Right lobe of liver (tissue), 6 donors: ENCODE results near the gene PDE6G. TPM values are rescaled to one million over a fixed set of nuclear protein-coding genes. Genes with fewer than 3 reads are reported as not detected.

Source experiments
- ATAC-seq, 4 donors: fragments of 200-7000 bp; cut with Tn5 transposase; one replicate each; pipeline ENCODE4 v1.9.1; 2020; ENCODE audit warnings: mild to moderate bottlenecking in 4 of 4, moderate library complexity in 4 of 4
- DNase-seq, 3 donors: peaks; one replicate each; pipeline ENCODE4 v3.0.0-alpha.2; 2020
- H3K27ac ChIP-seq, 3 donors: fragments of 200-600 bp; one replicate each; pipeline ENCODE4 v1.8.0; 2022
- H3K27me3 ChIP-seq, 2 donors: fragments of 200-600 bp; one replicate each; pipeline ENCODE4 v1.8.0; 2022
- H3K36me3 ChIP-seq, 4 donors: fragments of 200-600 bp; sonication (generic) in 1 of 4; one replicate each; pipeline versions ENCODE4 v1.5.1 to v1.8.0; 2017 to 2022; ENCODE audit warnings: control low read depth in 1 of 4
- H3K4me1 ChIP-seq, 4 donors: fragments of 200-600 bp; sonication (generic) in 1 of 4; one replicate each; pipeline versions ENCODE4 v1.5.1 to v1.8.0; 2017 to 2022; ENCODE audit warnings: control low read depth in 1 of 4
- H3K4me3 ChIP-seq, 3 donors: fragments of 200-600 bp; one replicate each; pipeline ENCODE4 v1.8.0; 2022
- H3K9me3 ChIP-seq, 4 donors: fragments of 200-600 bp; sonication (generic) in 1 of 4; one replicate each; pipeline versions ENCODE4 v1.5.1 to v1.8.0; 2017 to 2022; ENCODE audit warnings: control low read depth in 1 of 4
- CTCF ChIP-seq, 4 donors: fragments of 200-600 bp in 3 of 4; fragments of 450-650 bp in 1 of 4; IDR thresholded peaks; one replicate each; pipeline versions ENCODE4 v1.5.1 to v1.8.0; 2016 to 2022; ENCODE audit warnings: antibody characterized with exemption in 4 of 4, mild to moderate bottlenecking in 2 of 4
- POLR2A ChIP-seq: fragments of 450-650 bp; IDR thresholded peaks from one replicate; pipeline ENCODE4 v1.6.1; 2017; ENCODE audit warnings: antibody characterized with exemption, mild to moderate bottlenecking
- WGBS: methylation state at CpG from one replicate; pipeline ENCODE4 v1.1.6; 2018; ENCODE audit warnings: low coverage, low lambda C conversion rate; ENCODE audit not compliant: insufficient coverage; ENCODE audit errors: missing lambda C conversion rate; 5-methylcytosine and 5-hydroxymethylcytosine counted together
- intact Hi-C, 2 donors: fragments of 100-400 bp; cut with DNase I; formaldehyde crosslinking; loops; one replicate each; pipeline versions ENCODE4 v1.11.2 to v1.14.1; 2022
- total RNA-seq, 6 experiments: library from RNA; depleted of rRNA in 2 of 6; stranded (reverse); fragments of >200 nt in 2 of 6; fragmentation: NEBNext Ultra II Directional in 3 of 6; extraction: Animal tissue kit (Norgen Biotek cat#: 25700) in 3 of 6; gene quantifications; one replicate each; pipeline versions ENCODE4 v1.1.0 to v1.2.4, GENCODE V29; 2016 to 2023
- donor health status: DM: no; HTN: yes; CAD: no.
- donor health status: DM: no; HTN: no; CAD: no.
- donor health status: DM: no; HTN: no; CAD: no.
- donor health status: DM: no; HTN: yes; CAD: no.
- donor health status: DM: no; HTN: yes; CAD: no.

The PDE6G gene
- total RNA-seq, 6 experiments from 2014 or later, result 0.40 to 0.93 (median 0.68) TPM; not detected in 2

- TF ChIP-seq POLR2A (no peak), CTCF (IDR thresholded peaks at IDR 0.05) (no peak)
- Histone ChIP-seq H3K27ac (no peak overlapping the region), H3K9me3 (no peaks in the 10 kb centered on the region), H3K4me1 (no peaks in the 10 kb centered on the region), H3K27me3 (no peaks in the 10 kb centered on the region), H3K4me3 (no peak overlapping the region), H3K36me3 (peaks cover 0 to 73% (median 14%) of the 10 kb centered on the region in 4 donors)
- intact Hi-C loops, result no loop called here
- ATAC-seq (no peak), DNase-seq (no peak)
- 78% methylated on average over 5 of the region's 19 CpGs for WGBS
Observed at GRCh38 chr17:81694810-81695209, 38.5 kb upstream of the PDE6G start.

GRCh38 chr17:81693509-81694210 is 37.3 kb upstream of the PDE6G start:
- no CpG with 5 or more reads among the region's 35 CpGs for WGBS
- H3K36me3 ChIP-seq, result peaks cover 0 to 80% (median 14%) of the 10 kb centered on the region in 4 donors
- DNase-seq (no peak), ATAC-seq (no peak)
- H3K27me3 ChIP-seq, result no peaks in the 10 kb centered on the region
- no peaks in the 10 kb centered on the region for H3K9me3 ChIP-seq
- no peak overlapping the region for H3K4me3 ChIP-seq
- intact Hi-C loops, result no loop called here
- H3K4me1 ChIP-seq, result no peaks in the 10 kb centered on the region
- H3K27ac ChIP-seq, result no peak overlapping the region
- TF ChIP-seq POLR2A, result no peak
- TF ChIP-seq CTCF (IDR thresholded peaks at IDR 0.05), result no peak

- H3K36me3 ChIP-seq, result peaks cover 0 to 77% (median 19%) of the 10 kb centered on the region in 4 donors
- no peak overlapping the region for H3K27ac ChIP-seq
- TF ChIP-seq POLR2A, result no peak
- TF ChIP-seq CTCF (IDR thresholded peaks at IDR 0.05), result no peak
Observed at GRCh38 chr17:81691608-81692007, 35.3 kb upstream of the PDE6G start.

GRCh38 chr17:81691196-81691595 is 34.9 kb upstream of the PDE6G start:
- Histone ChIP-seq H3K27me3 (no peaks in the 10 kb centered on the region), H3K27ac (no peak overlapping the region), H3K4me3 (no peak overlapping the region), H3K9me3 (no peaks in the 10 kb centered on the region), H3K4me1 (no peaks in the 10 kb centered on the region), H3K36me3 (peaks cover 0 to 77% (median 20%) of the 10 kb centered on the region in 4 donors)
- ATAC-seq (no peak), DNase-seq (no peak)
- WGBS, result 87% methylated on average over 5 of the region's 18 CpGs
- TF ChIP-seq CTCF (IDR thresholded peaks at IDR 0.05) (no peak), POLR2A (no peak)
- intact Hi-C loops, result no loop called here

More at GRCh38 chr17:81691608-81692007, 35.3 kb upstream of the PDE6G start:
- intact Hi-C loops, result no loop called here
- Histone ChIP-seq H3K27me3 (no peaks in the 10 kb centered on the region), H3K4me3 (no peak overlapping the region), H3K4me1 (no peaks in the 10 kb centered on the region), H3K9me3 (no peaks in the 10 kb centered on the region)
- ATAC-seq (no peak), DNase-seq (no peak)
- 97% methylated on average over 12 of the region's 20 CpGs for WGBS
